OCI-LY7 (cell line): ENCODE results near the gene TBL1XR1. TPM values are rescaled to one million over a fixed set of nuclear protein-coding genes. Genes with fewer than 3 reads are reported as not detected.
A peak's percentile ranks its signal among the peaks of the same experiment; 100 is the strongest.

ENCODE experiments used
- BruUV-seq: library from RNA; stranded (reverse); fragments of 400-500 nt; replicated peaks from 2 replicates; lab custom pipeline; 2021; lab: Mats Ljungman, UMichigan
- CTCF ChIA-PET: fragments of 300-600 bp; sonication (Branson Sonifier 250); formaldehyde crosslinking; loops from one replicate; lab custom pipeline; 2022; ENCODE audit warnings: antibody characterized with exemption; ENCODE audit not compliant: unreplicated experiment; lab: Charles Lee
- POLR2A ChIA-PET: fragments of 300-600 bp; sonication (Branson Sonifier 250); formaldehyde crosslinking; loops from one replicate; lab custom pipeline; 2022; ENCODE audit warnings: antibody characterized with exemption; lab: Charles Lee
- DNase-seq: peaks from one replicate; pipeline ENCODE4 v3.0.0-alpha.2; 2015; ENCODE audit warnings: low spot score
- H2AFZ ChIP-seq: fragments of 200-600 bp; sonication (generic), shearing (Covaris generic); 2 replicates; pipeline ENCODE4 v1.6.1; 2014; ENCODE audit warnings: mild to moderate bottlenecking, antibody characterized with exemption, low read length, moderate library complexity
- H3K27ac ChIP-seq: fragments of 200-600 bp; sonication (generic); 2 replicates; pipeline ENCODE4 v1.5.1; 2014; ENCODE audit warnings: mixed run types, low read depth, mild to moderate bottlenecking, moderate library complexity, low read length, inconsistent platforms; ENCODE audit not compliant: poor library complexity, severe bottlenecking
- H3K36me3 ChIP-seq: fragments of 200-600 bp; sonication (generic); 2 replicates; pipeline ENCODE4 v1.6.1; 2014; ENCODE audit warnings: mild to moderate bottlenecking, antibody characterized with exemption, low read length, moderate library complexity, mixed read lengths; ENCODE audit not compliant: insufficient read depth
- H3K4me1 ChIP-seq: fragments of 200-600 bp; sonication (generic); 2 replicates; pipeline ENCODE4 v1.5.1; 2014; ENCODE audit warnings: mild to moderate bottlenecking, low read length; ENCODE audit not compliant: insufficient read depth, poor library complexity, severe bottlenecking
- H3K4me2 ChIP-seq: fragments of 200-600 bp; sonication (generic); 2 replicates; pipeline ENCODE4 v1.6.1; 2014; ENCODE audit warnings: mild to moderate bottlenecking, low read length
- H3K4me3 ChIP-seq: fragments of 200-600 bp; sonication (generic); 2 replicates; pipeline ENCODE4 v1.5.1; 2014; ENCODE audit warnings: mild to moderate bottlenecking, low read depth, low read length; ENCODE audit not compliant: poor library complexity, severe bottlenecking
- H3K79me2 ChIP-seq: fragments of 200-600 bp; sonication (generic); 2 replicates; pipeline ENCODE4 v1.6.1; 2016; ENCODE audit warnings: low read depth, mild to moderate bottlenecking, low read length, moderate library complexity, mixed read lengths; ENCODE audit not compliant: insufficient read depth
- H3K9me2 ChIP-seq: fragments of 200-600 bp; sonication (generic); 2 replicates; pipeline ENCODE4 v1.6.1; 2016; ENCODE audit warnings: mild to moderate bottlenecking, low read length, mixed read lengths; ENCODE audit not compliant: insufficient read depth
- H3K9me3 ChIP-seq: fragments of 200-600 bp; sonication (generic); 2 replicates; pipeline ENCODE4 v1.6.1; 2014; ENCODE audit warnings: mild to moderate bottlenecking, mixed run types, low read length, mixed read lengths
- H4K20me1 ChIP-seq: fragments of 200-600 bp; sonication (generic); 2 replicates; pipeline ENCODE4 v1.6.1; 2014; ENCODE audit warnings: mild to moderate bottlenecking, antibody characterized with exemption, low read length, moderate library complexity, mixed read lengths; ENCODE audit not compliant: insufficient read depth
- CTCF ChIP-seq: fragments of 200-600 bp; sonication (generic); conservative IDR thresholded peaks from 2 replicates; pipeline ENCODE4 v1.5.1; 2014; ENCODE audit warnings: mild to moderate bottlenecking, antibody characterized with exemption, low read length, moderate library complexity, mixed read lengths
- EZH2phosphoT487 ChIP-seq: fragments of 200-600 bp; sonication (generic); IDR thresholded peaks from 2 replicates; pipeline ENCODE4 v1.6.1; 2018; ENCODE audit warnings: low read depth, borderline replicate concordance, mild to moderate bottlenecking, mixed run types, antibody characterized with exemption, low read length, moderate library complexity, mixed read lengths
- intact Hi-C: fragments of 100-400 bp; cut with micrococcal nuclease; formaldehyde crosslinking; loops from one replicate; pipeline ENCODE4 v1.10.0; 2022; ENCODE audit not compliant: unreplicated experiment
- total RNA-seq, 2 experiments: library from RNA; depleted of rRNA in 1 of 2; stranded (reverse); fragments of >200 nt in 1 of 2; shearing (Covaris generic) in 1 of 2; gene quantifications; 2 replicates each; pipeline ENCODE4 v1.2.3, GENCODE V29; 2014 to 2022

TBL1XR1 gene
- total RNA-seq, 2 experiments from 2014 or later: 103 to 158 TPM

- intact Hi-C loops: loop anchor here (5.0 kb wide), 1 partner anchor 43 kb away; no protein-coding TSS in a partner anchor
- Histone ChIP-seq H3K4me3 (no peak overlapping the region), H3K27ac (no peak overlapping the region), H4K20me1 (peaks cover 44% of the 10 kb centered on the region), H3K4me1 (peaks cover 70% of the 10 kb centered on the region), H3K36me3 (peaks cover 17% of the 10 kb centered on the region), H3K79me2 (peaks cover 100% of the 10 kb centered on the region), H3K9me2 (no peaks in the 10 kb centered on the region), H2AFZ (no peak overlapping the region), H3K9me3 (no peaks in the 10 kb centered on the region), H3K4me2 (no peak overlapping the region)
- TF ChIP-seq EZH2phosphoT487 (no peak), CTCF (no peak)
- CTCF ChIA-PET: no interaction called here
- DNase-seq: no peak
- POLR2A ChIA-PET: interaction anchor here (0.5 to 2.9 kb wide), 3 partner anchors 10 to 45 kb away, joined by 3 to 12 read pairs (median 3); no protein-coding TSS in a partner anchor
- no TSS peak for BruUV-seq
Measured at GRCh38 chr3:177149106-177149505, 48.2 kb downstream of the TBL1XR1 start.

- peaks cover 83% of the 10 kb centered on the region for H3K4me1 ChIP-seq
- no TSS peak for BruUV-seq
- ChIA-PET CTCF (no interaction called here), POLR2A (interaction anchor here (0.6 to 1.4 kb wide), 11 partner anchors 8 to 277 kb away, joined by 3 to 5 read pairs (median 4); no protein-coding TSS in a partner anchor)
- no peak for TF ChIP-seq CTCF
- no peak for TF ChIP-seq EZH2phosphoT487
- peaks cover 100% of the 10 kb centered on the region for H3K79me2 ChIP-seq
- peak overlapping the region; percentile 29 for H3K4me2 ChIP-seq
- no peak overlapping the region for H3K4me3 ChIP-seq
- peak overlapping the region; percentile 19 for H3K27ac ChIP-seq
- no peaks in the 10 kb centered on the region for H3K9me3 ChIP-seq
- peaks cover 19% of the 10 kb centered on the region for H3K36me3 ChIP-seq
- no peaks in the 10 kb centered on the region for H3K9me2 ChIP-seq
- intact Hi-C loops: loop anchor here (5.0 kb wide), 1 partner anchor 45 kb away; no protein-coding TSS in a partner anchor
- peaks cover 46% of the 10 kb centered on the region for H4K20me1 ChIP-seq
- H2AFZ ChIP-seq: no peak overlapping the region
- DNase-seq: no peak
Measured at GRCh38 chr3:177147790-177148189, 49.5 kb downstream of the TBL1XR1 start.

DNA sequence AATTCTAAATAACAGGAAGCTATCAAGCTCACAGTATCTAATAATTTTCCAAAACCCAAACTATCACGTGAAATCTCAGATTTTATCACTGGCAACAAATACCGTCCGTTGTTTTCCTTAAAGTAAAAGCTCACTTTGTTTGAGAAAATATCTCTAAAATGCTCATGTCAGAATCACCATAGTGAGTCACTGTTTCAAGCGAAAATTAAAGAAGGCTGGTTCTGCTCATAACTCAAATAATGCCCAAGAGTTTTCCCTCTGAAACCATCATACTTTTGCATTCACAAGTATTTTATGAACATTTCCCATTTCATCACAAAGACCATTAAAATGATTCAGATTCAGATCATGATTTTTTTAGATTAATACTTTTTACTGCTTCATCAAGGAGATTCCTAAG lies 50.6 kb downstream of the TBL1XR1 start:
- Histone ChIP-seq H3K9me3 (no peaks in the 10 kb centered on the region), H4K20me1 (peaks cover 52% of the 10 kb centered on the region), H3K79me2 (peaks cover 100% of the 10 kb centered on the region), H3K4me1 (peaks cover 87% of the 10 kb centered on the region), H2AFZ (no peak overlapping the region), H3K9me2 (no peaks in the 10 kb centered on the region), H3K27ac (peak overlapping the region; percentile 19), H3K4me2 (peak overlapping the region; percentile 29; the same call in 1 of the 2 replicates), H3K36me3 (peaks cover 19% of the 10 kb centered on the region), H3K4me3 (no peak overlapping the region)
- CTCF ChIA-PET: no interaction called here
- no peak for DNase-seq
- intact Hi-C loops: loop anchor here (5.0 kb wide), 1 partner anchor 46 kb away; no protein-coding TSS in a partner anchor
- POLR2A ChIA-PET: interaction anchor here (0.5 to 2.5 kb wide), 4 partner anchors 13 to 890 kb away, joined by 3 to 16 read pairs (median 6); no protein-coding TSS in a partner anchor
- BruUV-seq: no TSS peak
- no peak for TF ChIP-seq EZH2phosphoT487
- TF ChIP-seq CTCF: no peak
